Measurements from ENCODE around the gene PEPD.
A peak's percentile ranks its signal among the peaks of the same experiment; 100 is the strongest.

The PEPD gene

DNA sequence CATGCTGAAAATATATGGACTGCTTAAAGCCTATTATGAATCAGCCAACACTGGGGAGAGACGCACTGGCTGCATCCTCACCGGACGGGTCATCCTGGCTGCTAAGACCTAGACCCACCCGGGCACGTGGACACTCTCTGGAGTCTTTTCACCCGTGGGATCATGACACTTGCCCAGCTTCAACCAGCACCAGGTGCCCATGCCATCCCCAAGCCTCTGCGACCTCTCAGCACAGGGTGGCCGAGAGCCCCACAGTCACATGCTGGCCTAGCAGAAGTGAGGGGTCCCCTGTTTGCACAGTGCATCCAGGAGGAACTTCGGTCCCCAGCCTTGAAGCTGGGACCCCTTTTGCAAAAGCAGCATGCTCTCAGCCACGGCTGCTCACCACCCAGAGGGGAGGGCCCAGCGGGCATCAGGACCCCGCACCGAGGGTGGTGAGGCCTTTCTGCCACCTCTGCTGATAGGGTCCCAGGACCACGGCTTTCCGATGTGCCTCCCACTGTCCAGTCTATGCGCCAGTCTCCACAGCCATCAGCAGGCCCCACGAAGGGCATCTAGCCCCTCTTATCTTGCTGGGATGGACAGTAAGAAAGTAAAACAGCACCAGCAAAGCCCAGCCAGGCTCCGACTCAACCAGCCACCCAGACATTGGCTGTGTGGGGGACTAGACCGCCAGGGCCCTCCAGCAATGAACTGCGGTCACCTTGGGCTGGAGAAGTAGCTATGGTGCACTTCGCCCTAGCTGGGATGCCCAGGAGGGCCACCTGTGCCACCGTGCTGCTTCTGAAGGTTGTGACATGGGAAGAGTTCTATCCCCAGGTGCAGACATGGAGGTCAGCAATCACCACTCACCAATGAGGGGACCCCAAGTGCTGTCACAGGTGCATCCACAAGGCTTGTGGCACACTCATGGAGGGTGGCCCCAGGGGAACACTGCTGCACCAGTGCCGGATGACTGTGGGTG is 75.0 kb downstream of the PEPD start:
- Mint-ChIP-seq H3K4me3 (no peak overlapping the region), H3K27ac (no peak overlapping the region), H3K27me3 (no peaks in the 10 kb centered on the region), H3K4me1 (no peaks in the 10 kb centered on the region), H3K36me3 (no peaks in the 10 kb centered on the region), H3K9me3 (no peaks in the 10 kb centered on the region)
- DNase-seq: peak; percentile 5
- CTCF ChIA-PET: no interaction called here

- no peak for DNase-seq
- no peaks in the 10 kb centered on the region for H3K9me3 Mint-ChIP-seq
- H3K27ac Mint-ChIP-seq: no peak overlapping the region
- H3K27me3 Mint-ChIP-seq: no peaks in the 10 kb centered on the region
- no peak overlapping the region for H3K4me3 Mint-ChIP-seq
- H3K36me3 Mint-ChIP-seq: no peaks in the 10 kb centered on the region
- CTCF ChIA-PET: no interaction called here
- H3K4me1 Mint-ChIP-seq: no peaks in the 10 kb centered on the region
Measured at GRCh38 chr19:33445442-33446329, 75.9 kb downstream of the PEPD start.

- Mint-ChIP-seq H3K4me1 (no peaks in the 10 kb centered on the region), H3K27ac (no peak overlapping the region)
- CTCF ChIA-PET: no interaction called here
Measured at GRCh38 chr19:33444562-33445441, 76.8 kb downstream of the PEPD start.

DNA sequence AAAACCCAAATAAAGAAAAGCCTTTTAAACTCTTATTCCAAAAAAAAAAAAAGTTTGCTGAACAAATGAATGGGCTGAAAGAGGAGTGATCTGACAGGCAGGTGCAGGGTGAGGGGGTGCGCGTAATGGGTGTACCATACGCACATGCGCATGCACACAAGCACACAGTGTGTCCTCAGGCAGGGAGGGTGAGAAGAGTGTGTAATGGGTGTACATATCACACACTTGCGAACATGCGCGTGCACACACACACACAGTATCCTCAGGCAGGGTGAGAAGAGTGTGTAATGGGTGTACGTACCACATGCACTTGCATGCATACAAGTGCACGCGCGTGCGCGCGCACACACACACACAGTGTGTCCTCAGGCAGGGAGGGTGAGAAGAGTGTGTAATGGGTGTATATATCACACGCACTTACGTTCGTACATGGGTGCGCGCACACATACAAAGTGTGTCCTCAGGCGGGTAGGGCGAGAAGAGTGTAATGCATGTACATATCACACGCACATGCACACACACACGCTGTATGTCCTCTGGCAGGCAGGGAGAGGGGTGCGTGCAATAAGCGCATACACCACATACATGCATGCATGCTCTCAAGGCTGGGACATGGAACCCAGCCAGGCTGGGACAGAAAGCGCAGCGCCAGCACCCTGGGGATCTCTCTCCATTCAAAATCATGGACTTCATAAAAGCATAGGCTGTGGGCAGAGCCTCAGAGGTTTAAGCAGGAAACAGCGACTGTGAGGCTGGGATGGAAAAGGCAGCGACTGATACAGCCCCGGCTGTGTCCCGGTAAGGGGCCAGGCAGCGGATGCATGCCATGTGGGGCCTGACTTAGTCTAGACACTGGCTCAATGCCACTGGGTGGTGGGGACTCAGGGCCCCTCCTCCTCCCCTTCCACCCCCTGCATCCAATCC is 77.7 kb downstream of the PEPD start:
- no peaks in the 10 kb centered on the region for H3K4me1 Mint-ChIP-seq
- H3K27ac Mint-ChIP-seq: no peak overlapping the region
- no peaks in the 10 kb centered on the region for H3K36me3 Mint-ChIP-seq
- H3K27me3 Mint-ChIP-seq: no peaks in the 10 kb centered on the region
- H3K4me3 Mint-ChIP-seq: no peak overlapping the region
- no peaks in the 10 kb centered on the region for H3K9me3 Mint-ChIP-seq
- DNase-seq: no peak
- CTCF ChIA-PET: no interaction called here

More at GRCh38 chr19:33444562-33445441, 76.8 kb downstream of the PEPD start:
- no peak overlapping the region for H3K4me3 Mint-ChIP-seq
- DNase-seq: no peak
- H3K9me3 Mint-ChIP-seq: no peaks in the 10 kb centered on the region
- H3K36me3 Mint-ChIP-seq: no peaks in the 10 kb centered on the region
- H3K27me3 Mint-ChIP-seq: no peaks in the 10 kb centered on the region

- CTCF ChIA-PET: no interaction called here
- no peaks in the 10 kb centered on the region for H3K36me3 Mint-ChIP-seq
- no peaks in the 10 kb centered on the region for H3K4me1 Mint-ChIP-seq
- no peaks in the 10 kb centered on the region for H3K9me3 Mint-ChIP-seq
- DNase-seq: no peak
- H3K27ac Mint-ChIP-seq: no peak overlapping the region
- no peak overlapping the region for H3K4me3 Mint-ChIP-seq
- H3K27me3 Mint-ChIP-seq: no peaks in the 10 kb centered on the region
Measured at GRCh38 chr19:33442706-33443105, 78.9 kb downstream of the PEPD start.

- Mint-ChIP-seq H3K27me3 (no peaks in the 10 kb centered on the region), H3K27ac (peak overlapping the region; percentile 21), H3K4me3 (no peak overlapping the region), H3K4me1 (no peaks in the 10 kb centered on the region), H3K36me3 (no peaks in the 10 kb centered on the region), H3K9me3 (no peaks in the 10 kb centered on the region)
- CTCF ChIA-PET: no interaction called here
- no peak for DNase-seq
Measured at GRCh38 chr19:33441828-33442227, 79.8 kb downstream of the PEPD start.

GRCh38 chr19:33441277-33441699 is 80.3 kb downstream of the PEPD start:
- peak; percentile 18 for DNase-seq
- Mint-ChIP-seq H3K4me3 (no peak overlapping the region), H3K36me3 (no peaks in the 10 kb centered on the region), H3K9me3 (no peaks in the 10 kb centered on the region), H3K4me1 (no peaks in the 10 kb centered on the region), H3K27me3 (no peaks in the 10 kb centered on the region), H3K27ac (peak overlapping the region; percentile 21)
- CTCF ChIA-PET: no interaction called here

- no peaks in the 10 kb centered on the region for H3K9me3 Mint-ChIP-seq
- H3K36me3 Mint-ChIP-seq: no peaks in the 10 kb centered on the region
- DNase-seq: peak; percentile 8
- H3K4me3 Mint-ChIP-seq: no peak overlapping the region
- no peaks in the 10 kb centered on the region for H3K4me1 Mint-ChIP-seq
- no peak overlapping the region for H3K27ac Mint-ChIP-seq
- CTCF ChIA-PET: no interaction called here
- H3K27me3 Mint-ChIP-seq: no peaks in the 10 kb centered on the region
Measured at GRCh38 chr19:33440682-33441081, 80.9 kb downstream of the PEPD start.

DNA sequence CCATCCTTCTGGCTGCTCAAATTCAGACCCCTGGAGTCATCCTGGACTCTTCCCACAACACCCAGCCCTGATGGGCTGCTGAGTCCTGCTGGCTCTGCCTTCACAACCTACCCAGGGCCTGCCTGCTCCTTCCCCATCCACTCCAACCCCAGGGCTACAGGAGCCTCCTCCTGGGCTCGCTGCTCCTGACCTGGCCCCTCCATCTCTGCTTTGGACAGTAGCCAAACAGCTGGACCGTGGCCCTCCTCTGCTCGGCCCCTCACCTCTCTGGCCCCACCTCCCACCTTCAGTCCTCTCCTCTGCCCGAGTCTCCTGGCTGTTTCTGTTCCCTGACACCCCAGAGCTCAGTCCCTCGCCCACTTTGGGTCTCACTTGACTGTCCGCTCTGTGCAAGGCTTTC is 81.3 kb downstream of the PEPD start:
- CTCF ChIA-PET: no interaction called here
- H3K27ac Mint-ChIP-seq: no peak overlapping the region

DNA sequence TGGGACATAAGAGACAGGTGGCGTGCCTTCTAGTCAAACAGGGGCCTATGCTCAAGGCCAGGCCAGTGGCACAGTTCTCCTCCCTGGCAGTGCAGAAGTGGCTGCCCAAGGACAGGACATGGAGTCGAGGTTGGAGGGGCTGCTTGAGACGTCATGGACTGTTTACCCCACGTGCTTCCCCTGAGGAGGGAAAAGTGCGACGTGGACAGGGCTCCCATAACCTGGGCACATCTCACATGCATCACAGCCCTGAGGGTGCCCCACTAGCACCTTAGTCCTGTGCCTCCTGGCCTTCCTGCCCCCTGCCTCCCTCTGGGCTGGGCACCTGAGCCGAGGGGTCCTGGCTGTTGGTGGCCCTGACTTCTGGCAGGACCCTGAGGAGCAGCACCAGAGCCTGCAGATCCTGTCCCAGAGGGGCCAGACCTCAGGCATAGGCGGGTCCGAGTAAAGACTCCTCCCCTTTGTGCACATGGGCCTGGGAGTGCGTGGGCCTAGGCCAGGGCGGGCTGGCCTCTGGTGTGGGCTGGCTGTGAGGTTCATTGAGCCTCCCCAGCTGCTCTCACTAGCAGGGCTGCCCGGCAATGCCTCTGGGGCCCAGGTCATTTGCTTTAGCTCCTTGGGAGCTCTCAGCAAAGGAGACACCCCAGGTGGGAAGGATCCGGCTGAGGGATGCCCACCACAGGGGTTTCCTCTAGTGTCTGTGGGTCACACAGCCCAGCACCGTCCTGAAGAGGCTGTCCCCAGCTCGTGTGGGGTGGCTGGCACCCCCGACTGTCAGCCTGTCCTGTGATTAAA is 82.4 kb downstream of the PEPD start:
- peak; percentile 13 for DNase-seq
- CTCF ChIA-PET: no interaction called here
- Mint-ChIP-seq H3K36me3 (no peaks in the 10 kb centered on the region), H3K4me1 (no peaks in the 10 kb centered on the region), H3K27ac (no peak overlapping the region), H3K9me3 (no peaks in the 10 kb centered on the region), H3K4me3 (no peak overlapping the region), H3K27me3 (no peaks in the 10 kb centered on the region)

More for the DNA sequence above, 81.3 kb downstream of the PEPD start:
- Mint-ChIP-seq H3K27me3 (no peaks in the 10 kb centered on the region), H3K36me3 (no peaks in the 10 kb centered on the region), H3K4me1 (no peaks in the 10 kb centered on the region), H3K9me3 (no peaks in the 10 kb centered on the region), H3K4me3 (no peak overlapping the region)
- DNase-seq: no peak

GRCh38 chr19:33437821-33438671 is 83.5 kb downstream of the PEPD start:
- CTCF ChIA-PET: no interaction called here
- Mint-ChIP-seq H3K27me3 (no peaks in the 10 kb centered on the region), H3K4me3 (no peak overlapping the region), H3K36me3 (no peaks in the 10 kb centered on the region), H3K27ac (no peak overlapping the region), H3K9me3 (no peaks in the 10 kb centered on the region), H3K4me1 (no peaks in the 10 kb centered on the region)
- peak; percentile 14 for DNase-seq

- Mint-ChIP-seq H3K4me3 (no peak overlapping the region), H3K27ac (no peak overlapping the region), H3K9me3 (no peaks in the 10 kb centered on the region), H3K36me3 (no peaks in the 10 kb centered on the region), H3K27me3 (no peaks in the 10 kb centered on the region), H3K4me1 (no peaks in the 10 kb centered on the region)
- CTCF ChIA-PET: no interaction called here
- peak; percentile 9 for DNase-seq
Measured at GRCh38 chr19:33437393-33437820, 84.2 kb downstream of the PEPD start.

All from activated naive CD4-positive, alpha-beta T cell treated with anti-CD3 and anti-CD28 coated beads, Interleukin-2, amount 10 ng/mL, durations not matched to agents 7 days and 5 days (primary cell).